A549 (cell line): ENCODE results near the gene XPO6.

ENCODE experiments used
- BHLHE40 ChIP-seq: IDR thresholded peaks from 2 replicates; pipeline ENCODE4 v1.6.1; 2012; ENCODE audit warnings: low read depth, low read length, inconsistent platforms
- CEBPB ChIP-seq, 2 experiments: fragments of >200 bp in 1 of 2; sonication (Bioruptor Twin) in 1 of 2; formaldehyde crosslinking in 1 of 2; IDR thresholded peaks; 2 replicates each; pipeline ENCODE4 v1.6.1; 2012 to 2016
- CTCF ChIP-seq: fragments of >200 bp; sonication (Bioruptor Twin); formaldehyde crosslinking; IDR thresholded peaks from 3 replicates; pipeline ENCODE4 v1.5.1; 2016
- MYC ChIP-seq: IDR thresholded peaks from 2 replicates; pipeline ENCODE4 v1.6.1; 2012; ENCODE audit warnings: mild to moderate bottlenecking, inconsistent platforms, low read length, improper control_type of control experiment, borderline replicate concordance
- NR3C1 ChIP-seq: fragments of >200 bp; sonication (Bioruptor Twin); formaldehyde crosslinking; IDR thresholded peaks from 3 replicates; pipeline ENCODE4 v1.6.1; 2017
- RAD21 ChIP-seq, 2 experiments: fragments of >200 bp in 1 of 2; sonication (Bioruptor Twin) in 1 of 2; formaldehyde crosslinking in 1 of 2; IDR thresholded peaks in 1 of 2; conservative IDR thresholded peaks in 1 of 2; 2 replicates in 1 of 2; 3 replicates in 1 of 2; pipeline ENCODE4 v1.6.1; 2012 to 2018; ENCODE audit warnings: inconsistent platforms in 1 of 2
- REST ChIP-seq: fragments of 200-600 bp; sonication (generic); IDR thresholded peaks from 2 replicates; pipeline ENCODE4 v1.6.1; 2016; ENCODE audit warnings: antibody characterized with exemption, mild to moderate bottlenecking, moderate library complexity
- SREBF2 ChIP-seq: fragments of 450-650 bp; IDR thresholded peaks from 2 replicates; pipeline ENCODE4 v1.6.1; 2014; ENCODE audit warnings: mild to moderate bottlenecking, moderate library complexity
- USF2 ChIP-seq: fragments of 450-650 bp; IDR thresholded peaks from 2 replicates; pipeline ENCODE4 v1.6.1; 2014; ENCODE audit warnings: antibody characterized with exemption

- TF ChIP-seq NR3C1, result no peak
- no peak for TF ChIP-seq CTCF
- TF ChIP-seq REST, result no peak
- TF ChIP-seq USF2, result no peak
- TF ChIP-seq MYC, result no peak
- TF ChIP-seq SREBF2, result no peak
- TF ChIP-seq CEBPB (IDR thresholded peaks at IDR 0.05), result no peak
- no peak for TF ChIP-seq BHLHE40
- TF ChIP-seq RAD21 (conservative IDR thresholded peaks at IDR 0.05 in 1 of 2, IDR thresholded peaks at IDR 0.05 in 1 of 2), result no peak
Measured at GRCh38 chr16:28204204-28204603, 7.6 kb downstream of the XPO6 start.
